Astrocyte of the cerebellum (primary cell): Measurements from ENCODE around the gene CFAP99.

Source experiments
- DNase-seq: peaks from one replicate; pipeline ENCODE4 v3.0.0-alpha.2; 2011; ENCODE audit warnings: low read depth
- H3K4me3 ChIP-seq: 2 replicates; pipeline ENCODE4 v1.5.1; 2011; ENCODE audit warnings: mild to moderate bottlenecking, low read depth, low read length, moderate library complexity
- in situ Hi-C: cut with HindIII; loops from 2 replicates; pipeline ENCODE4 v1.10.0; 2017; ENCODE audit warnings: low sequenced_read_pairs
- TF ChIP-seq, protein P1 (sequence below): IDR thresholded peaks from 2 replicates; pipeline ENCODE4 v1.5.1; 2012; ENCODE audit warnings: low read length, low read depth, moderate library complexity, mild to moderate bottlenecking; ENCODE audit errors: missing control alignments

The CFAP99 gene

DNA sequence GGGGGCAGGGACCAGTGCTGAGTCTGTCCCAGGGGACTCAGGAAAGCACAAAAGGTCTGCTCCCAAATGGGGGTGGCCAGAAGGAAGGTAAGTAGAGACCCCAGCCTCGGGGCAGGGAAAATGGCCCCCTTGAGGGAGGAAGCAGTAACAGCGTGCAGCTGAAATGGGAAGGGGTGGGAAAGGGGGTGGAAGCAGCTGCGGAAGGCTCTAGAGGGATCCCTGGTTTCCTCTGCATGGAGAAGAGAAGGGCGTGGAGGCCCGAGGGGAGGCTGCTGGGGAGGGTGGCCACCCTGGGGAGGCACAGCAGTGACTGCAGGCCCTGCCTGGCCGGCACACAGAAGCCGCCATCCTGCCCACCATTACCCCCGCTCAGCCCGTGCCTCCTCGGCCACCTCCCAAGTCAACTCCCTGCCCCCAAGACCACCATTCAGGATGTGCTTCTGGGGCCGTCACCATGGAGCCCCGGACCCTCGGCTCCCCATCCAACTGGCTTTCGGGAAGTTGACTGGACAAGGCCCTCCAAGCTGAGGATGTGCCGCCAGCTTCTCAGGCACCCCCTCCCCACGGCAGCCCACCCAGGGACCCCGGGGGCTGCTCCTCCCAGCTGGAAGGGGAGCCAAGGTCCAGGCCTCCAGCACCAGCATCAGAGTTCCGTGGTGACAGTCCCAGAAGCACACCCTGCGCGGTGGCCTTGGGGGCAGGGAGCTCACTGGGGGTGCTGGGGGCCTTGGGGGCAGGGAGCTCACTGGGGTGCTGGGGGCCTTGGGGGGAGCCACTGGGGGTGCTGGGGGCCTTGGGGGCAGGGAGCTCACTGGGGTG is 23.6 kb downstream of the CFAP99 start:
- no peak for DNase-seq
- in situ Hi-C loops: no loop called here
- no peak overlapping the region for H3K4me3 ChIP-seq
- TF ChIP-seq, protein P1, sequence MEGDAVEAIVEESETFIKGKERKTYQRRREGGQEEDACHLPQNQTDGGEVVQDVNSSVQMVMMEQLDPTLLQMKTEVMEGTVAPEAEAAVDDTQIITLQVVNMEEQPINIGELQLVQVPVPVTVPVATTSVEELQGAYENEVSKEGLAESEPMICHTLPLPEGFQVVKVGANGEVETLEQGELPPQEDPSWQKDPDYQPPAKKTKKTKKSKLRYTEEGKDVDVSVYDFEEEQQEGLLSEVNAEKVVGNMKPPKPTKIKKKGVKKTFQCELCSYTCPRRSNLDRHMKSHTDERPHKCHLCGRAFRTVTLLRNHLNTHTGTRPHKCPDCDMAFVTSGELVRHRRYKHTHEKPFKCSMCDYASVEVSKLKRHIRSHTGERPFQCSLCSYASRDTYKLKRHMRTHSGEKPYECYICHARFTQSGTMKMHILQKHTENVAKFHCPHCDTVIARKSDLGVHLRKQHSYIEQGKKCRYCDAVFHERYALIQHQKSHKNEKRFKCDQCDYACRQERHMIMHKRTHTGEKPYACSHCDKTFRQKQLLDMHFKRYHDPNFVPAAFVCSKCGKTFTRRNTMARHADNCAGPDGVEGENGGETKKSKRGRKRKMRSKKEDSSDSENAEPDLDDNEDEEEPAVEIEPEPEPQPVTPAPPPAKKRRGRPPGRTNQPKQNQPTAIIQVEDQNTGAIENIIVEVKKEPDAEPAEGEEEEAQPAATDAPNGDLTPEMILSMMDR: no peak

GRCh38 chr4:2443061-2443730 is 24.4 kb downstream of the CFAP99 start:
- TF ChIP-seq, protein P1: no peak
- DNase-seq: no peak
- H3K4me3 ChIP-seq: no peak overlapping the region
- in situ Hi-C loops: no loop called here

GRCh38 chr4:2443956-2444740 is 25.4 kb downstream of the CFAP99 start:
- in situ Hi-C loops: no loop called here
- no peak overlapping the region for H3K4me3 ChIP-seq
- DNase-seq: no peak
- TF ChIP-seq, protein P1: no peak

GRCh38 chr4:2445130-2445529 is 26.4 kb downstream of the CFAP99 start:
- no peak overlapping the region for H3K4me3 ChIP-seq
- in situ Hi-C loops: no loop called here
- TF ChIP-seq, protein P1: no peak
- DNase-seq: no peak

DNA sequence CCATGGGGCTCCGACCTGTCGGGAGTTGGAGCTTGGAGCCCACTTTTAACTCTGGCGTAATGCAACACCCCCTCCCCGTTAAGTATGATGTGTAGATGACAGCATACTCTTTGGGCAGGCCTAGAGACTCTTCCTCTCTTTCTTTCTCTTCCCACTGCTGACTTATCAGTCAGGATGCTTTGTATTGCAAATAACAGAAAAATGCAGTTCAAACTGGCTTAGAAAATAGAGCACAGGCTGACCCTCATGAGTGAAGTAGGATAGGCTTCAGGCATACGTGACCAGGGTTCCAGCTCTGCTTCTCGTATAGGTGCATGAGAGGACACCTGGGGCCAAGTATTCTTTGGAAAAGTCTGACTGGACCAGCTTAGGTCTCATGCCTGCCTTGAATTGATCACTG is 26.8 kb downstream of the CFAP99 start:
- DNase-seq: no peak
- H3K4me3 ChIP-seq: no peak overlapping the region
- TF ChIP-seq, protein P1: no peak
- in situ Hi-C loops: no loop called here
